HG03159 (cell line): ENCODE results near the gene CDHR2.
A peak's percentile ranks its signal among the peaks of the same experiment; 100 is the strongest.
"Not testable (repeated sequence)": the region's sequence is repeated elsewhere in the genome, so short reads cannot be mapped to it uniquely, and the experiment has no call there.

Source experiments
- ATAC-seq: cut with Tn5 transposase; IDR thresholded peaks from one replicate; pipeline ENCODE4 v1.9.1; 2021; ENCODE audit warnings: mild to moderate bottlenecking, moderate library complexity; ENCODE audit not compliant: unreplicated experiment

CDHR2 gene

GRCh38 chr5:176595386-176595943 lies 46.3 kb downstream of the CDHR2 start:
- ATAC-seq, result no peak

DNA sequence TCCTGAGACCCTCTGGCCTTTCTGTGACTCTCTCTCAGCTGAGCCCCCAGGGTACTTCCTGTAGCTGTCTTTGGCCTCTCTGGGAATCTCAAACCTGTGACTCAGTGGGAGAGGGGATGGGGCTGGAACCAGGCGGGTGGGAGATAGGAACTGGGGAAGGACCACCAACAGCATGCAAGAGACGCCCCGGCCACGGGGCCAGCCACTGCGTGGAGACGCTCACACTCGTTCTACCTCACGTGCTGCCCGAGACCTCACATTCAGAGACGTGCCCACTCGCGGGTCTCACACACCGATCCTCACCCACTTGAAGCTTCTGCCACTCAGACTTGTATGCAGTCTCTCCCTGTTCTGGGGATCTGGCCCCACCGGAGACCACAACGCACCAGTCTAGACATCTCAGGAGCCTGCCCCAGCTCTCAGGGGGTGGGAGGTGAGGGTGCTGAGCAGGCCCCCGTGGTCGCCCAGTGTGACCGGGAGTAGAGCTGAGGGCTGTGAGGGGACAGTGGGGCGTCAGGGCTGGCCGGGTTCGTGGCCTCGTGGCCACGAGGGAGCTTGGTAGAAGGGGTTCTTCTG lies 47.0 kb downstream of the CDHR2 start:
- ATAC-seq, result no peak

DNA sequence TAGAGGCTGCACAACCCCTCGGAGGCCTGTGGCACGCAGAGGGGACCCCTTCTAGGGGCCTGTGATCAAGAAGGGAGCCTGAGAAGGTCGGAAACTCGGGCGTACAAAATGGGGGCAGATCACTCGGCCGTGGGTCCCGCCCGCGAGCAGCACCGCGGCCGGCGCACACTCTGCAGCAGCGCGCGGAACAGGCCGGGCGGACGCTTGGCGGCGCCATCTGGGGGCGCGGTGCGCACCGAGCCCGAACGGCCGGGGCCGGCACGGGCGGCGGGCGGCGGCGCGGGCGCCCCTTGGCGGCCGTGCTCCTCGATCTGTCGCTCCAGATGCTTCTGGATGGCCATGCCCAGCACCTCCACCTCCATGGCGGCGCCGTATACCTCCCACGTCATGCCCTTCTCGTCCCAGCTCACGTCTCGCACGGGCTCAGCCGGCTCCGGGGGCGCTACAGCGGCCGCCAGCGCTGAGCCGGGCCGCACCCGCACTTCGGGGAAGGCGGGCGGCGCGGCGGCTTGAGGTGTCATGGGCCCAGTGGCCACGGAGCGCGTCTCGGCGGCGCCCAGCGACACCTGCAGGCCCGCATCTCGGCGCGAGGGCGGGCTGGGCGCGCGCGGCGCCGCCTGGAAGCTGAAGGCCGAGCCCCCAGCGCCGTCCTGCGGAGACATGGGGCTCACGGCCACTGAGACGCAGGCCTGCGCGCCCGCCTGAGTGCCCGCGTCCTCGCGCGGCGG lies 47.7 kb downstream of the CDHR2 start:
- peak; percentile 71 for ATAC-seq

- no peak for ATAC-seq
Measured at GRCh38 chr5:176597417-176598389, 48.6 kb downstream of the CDHR2 start.

DNA sequence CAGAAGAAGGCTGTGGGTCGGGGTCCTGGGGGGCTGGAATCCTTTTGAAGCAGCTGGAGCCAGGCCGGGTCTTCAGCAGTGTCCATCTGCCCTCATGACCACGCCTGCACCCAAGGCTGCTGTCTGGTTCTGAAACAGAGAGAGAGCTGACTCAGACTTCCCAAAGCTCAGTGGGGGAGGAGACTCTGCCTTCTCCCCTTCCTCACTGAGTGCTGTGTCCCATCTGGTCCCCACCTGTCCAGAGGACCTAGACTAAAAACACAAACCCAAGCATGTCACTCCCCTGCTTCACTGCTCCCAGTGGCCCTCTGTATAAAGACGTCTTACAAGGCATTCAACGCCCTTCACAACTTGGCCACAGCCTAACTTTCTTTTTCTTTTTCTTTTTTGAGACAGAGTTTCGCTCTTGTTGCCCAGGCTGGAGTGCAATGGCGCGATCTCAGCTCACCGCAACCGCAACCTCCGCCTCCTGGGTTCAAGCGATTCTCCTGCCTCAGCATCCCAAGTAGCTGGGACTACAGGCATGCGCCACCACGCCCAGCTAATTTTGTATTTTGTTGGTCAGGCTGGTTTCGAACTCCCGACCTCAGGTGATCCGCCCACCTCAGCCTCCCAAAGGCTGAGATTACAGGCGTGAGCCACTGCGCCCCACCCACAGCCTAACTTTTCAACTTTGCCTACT lies 50.7 kb downstream of the CDHR2 start:
- not testable (repeated sequence) for ATAC-seq

- ATAC-seq, result no peak
Measured at GRCh38 chr5:176601901-176602482, 52.9 kb downstream of the CDHR2 start.

- ATAC-seq, result no peak
Measured at GRCh38 chr5:176603091-176603490, 53.9 kb downstream of the CDHR2 start.

DNA sequence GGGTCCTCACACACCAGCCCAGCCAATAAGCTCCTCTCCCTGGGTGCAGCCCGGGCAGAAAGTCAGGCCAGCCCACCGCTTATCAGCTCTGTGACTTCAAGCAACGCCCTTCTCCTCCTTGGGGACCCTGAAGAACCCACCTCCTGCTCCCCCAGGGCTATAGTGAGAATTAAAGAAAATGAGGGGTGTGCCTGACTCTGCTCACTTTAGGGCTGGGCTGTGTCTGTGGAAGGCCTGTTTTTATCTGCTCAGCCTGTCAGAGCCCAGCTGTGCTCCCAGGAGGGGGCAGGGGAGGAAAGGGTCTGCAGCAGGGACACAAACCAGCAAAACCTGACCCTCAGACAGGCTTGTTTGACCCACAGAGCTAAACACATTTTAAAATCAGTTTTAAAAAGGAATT lies 56.9 kb downstream of the CDHR2 start:
- ATAC-seq, result no peak

DNA sequence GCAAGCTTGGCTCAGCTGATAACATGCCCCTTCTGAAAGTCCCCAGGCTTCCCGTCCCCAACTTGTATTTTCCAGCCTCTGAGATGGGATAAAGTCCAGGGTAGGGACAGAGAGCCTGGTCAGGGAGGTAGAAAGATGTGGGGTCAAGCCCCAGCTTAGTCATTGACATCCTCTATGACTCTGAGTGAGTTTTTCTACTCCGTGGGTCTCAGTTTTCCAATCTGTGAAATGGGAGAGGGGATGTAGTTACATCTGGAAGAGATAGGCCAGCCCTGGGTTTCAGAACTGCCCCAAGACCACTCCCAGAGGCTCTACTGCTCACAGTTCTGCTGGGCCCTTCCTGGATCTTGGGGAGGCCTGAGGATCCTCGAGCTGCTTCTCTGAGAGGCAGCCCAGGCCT lies 57.7 kb downstream of the CDHR2 start:
- ATAC-seq, result no peak

GRCh38 chr5:176608142-176608705 lies 59.1 kb downstream of the CDHR2 start:
- ATAC-seq, result no peak

DNA sequence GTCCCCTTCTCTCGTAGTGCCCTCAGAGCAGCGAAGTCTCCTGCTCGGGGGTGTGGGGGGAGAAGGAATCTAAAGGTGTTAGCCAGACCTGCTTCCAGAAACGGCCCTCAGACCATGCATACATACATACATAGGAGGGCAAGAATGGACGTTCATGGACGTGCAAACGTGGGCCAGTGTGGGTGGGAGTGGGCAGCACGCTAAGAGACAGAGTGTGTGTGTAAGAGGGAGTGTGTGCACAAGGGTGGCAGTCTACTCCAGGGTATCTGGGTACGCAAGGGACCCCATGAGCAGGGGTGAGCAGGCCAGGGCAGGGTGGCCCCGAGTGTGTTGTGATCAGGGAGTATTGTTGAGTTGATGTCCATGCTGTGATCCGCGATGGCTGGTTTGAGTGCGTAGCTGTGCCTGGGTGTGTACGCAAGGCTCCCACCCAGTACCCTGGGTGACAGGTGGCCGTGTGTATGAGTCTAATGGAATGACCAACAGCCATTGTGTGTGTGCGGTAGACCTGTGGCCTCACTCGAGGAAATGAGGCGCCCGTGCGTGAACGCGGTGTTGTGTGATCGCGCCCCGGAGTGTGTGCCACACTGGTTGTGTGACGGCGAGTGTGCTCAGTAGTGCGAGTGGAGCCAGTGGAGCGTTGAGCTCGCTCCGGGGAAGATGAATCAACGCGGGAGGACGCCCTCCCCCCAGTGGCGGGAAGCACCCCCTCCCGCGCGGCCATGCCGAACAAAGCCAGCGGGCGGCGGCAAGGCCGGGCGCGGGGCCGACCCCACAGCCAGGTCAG lies 60.0 kb downstream of the CDHR2 start:
- peak; percentile 32 for ATAC-seq

DNA sequence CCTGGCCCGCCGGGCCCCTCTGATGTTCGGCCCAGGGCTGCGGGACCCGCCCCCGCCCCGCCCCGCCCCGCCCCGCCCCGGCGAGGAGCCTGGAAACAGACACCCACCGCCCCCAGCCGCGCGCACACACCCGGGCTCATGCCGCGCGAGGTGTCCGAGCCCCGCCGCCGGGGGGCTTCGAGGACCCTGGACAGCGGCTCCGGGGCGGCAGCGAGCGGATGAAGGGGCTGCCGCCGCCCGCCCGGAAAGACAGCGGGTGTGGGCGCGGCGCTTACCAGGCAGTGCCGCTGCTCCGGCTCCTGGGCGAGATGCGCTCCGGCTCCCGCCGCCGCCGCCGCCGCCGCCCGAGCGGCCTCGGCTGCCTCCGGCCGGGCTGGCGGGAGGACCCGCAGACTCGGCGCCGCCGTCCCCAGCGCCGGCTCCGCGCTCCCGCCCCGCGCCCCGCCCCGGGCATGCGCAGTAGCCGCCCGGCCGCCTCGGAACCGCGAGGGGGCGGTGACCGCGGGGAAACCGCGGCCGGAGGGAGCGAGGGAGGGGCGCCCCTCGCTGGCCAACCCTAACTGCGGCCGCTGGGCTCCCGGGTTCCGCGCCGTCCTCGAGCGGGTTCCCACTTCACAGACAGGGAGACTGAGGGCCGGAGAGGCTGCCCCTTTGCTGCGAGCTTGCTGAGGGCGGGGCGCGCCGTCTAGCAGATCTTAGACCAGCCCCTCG lies 60.7 kb downstream of the CDHR2 start, which contains the start of gene GPRIN1:
Gene GPRIN1, minus strand, starts transcription at position 433 of the 711 bp plus-strand sequence. CDS start 10,322 bp downstream, outside the sequence.
- peak; percentile 69 for ATAC-seq

GRCh38 chr5:176610435-176610773 lies 61.3 kb downstream of the CDHR2 start:
- no peak for ATAC-seq

GRCh38 chr5:176611435-176611834 lies 62.3 kb downstream of the CDHR2 start:
- ATAC-seq, result no peak

DNA sequence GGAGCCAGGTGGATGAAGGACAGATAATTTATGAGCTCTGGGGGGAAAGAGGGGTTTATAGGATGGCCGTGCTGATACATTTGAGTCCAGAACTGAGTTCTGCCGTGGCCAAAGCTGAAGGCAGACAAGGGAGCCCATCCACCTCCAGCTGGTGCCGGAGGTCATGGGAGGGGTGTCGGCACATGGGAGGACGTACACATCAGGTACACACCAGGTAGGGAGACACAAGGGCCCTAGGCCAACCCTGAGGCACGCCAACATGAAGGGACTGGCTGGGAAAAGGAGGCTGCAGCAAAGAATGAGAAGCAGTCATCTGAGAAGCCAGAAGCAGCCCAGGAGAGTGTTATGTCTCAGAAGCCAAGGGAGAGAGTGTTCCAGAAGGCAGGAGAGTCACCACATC lies 62.9 kb downstream of the CDHR2 start:
- ATAC-seq, result no peak

- no peak for ATAC-seq
Measured at GRCh38 chr5:176612855-176613254, 63.7 kb downstream of the CDHR2 start.

DNA sequence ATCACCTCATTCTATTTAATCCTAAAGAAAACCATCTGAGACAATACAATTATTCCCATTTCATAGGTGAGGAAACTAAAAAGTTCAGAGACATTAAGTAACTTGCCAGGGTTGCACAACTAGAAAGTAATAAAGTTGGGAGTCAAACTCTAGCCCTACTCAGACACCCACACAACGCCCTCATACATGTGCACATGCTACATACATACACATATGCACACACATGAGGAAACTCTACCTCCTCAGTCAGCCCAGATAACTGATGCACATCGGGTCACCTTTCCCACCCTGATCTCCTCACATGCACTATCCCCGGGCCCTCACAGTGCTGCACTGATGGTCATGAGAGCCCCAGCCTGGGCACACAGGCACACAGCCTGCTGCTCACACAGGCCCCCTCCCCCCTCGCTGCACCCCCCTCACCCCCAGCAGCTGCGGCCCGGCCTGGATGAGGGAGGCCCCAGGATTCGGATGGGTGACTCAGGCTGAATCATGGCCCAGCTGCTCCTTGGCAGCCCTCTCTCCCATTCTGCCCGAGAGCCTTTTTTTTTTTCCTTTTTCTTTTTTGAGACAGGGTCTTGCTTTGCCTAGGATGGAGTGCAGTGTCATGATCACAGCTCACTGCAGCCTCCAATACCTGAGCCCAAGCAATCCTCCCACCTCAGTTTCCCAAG lies 65.8 kb downstream of the CDHR2 start:
- ATAC-seq, result no peak

- no peak for ATAC-seq
Measured at GRCh38 chr5:176616511-176616910, 67.4 kb downstream of the CDHR2 start.
